Measurements from ENCODE around the gene SNAP29. TPM values are rescaled to one million over a fixed set of nuclear protein-coding genes. Genes with fewer than 3 reads are reported as not detected.

The SNAP29 gene
- total RNA-seq, 6 experiments from 2014 or later: 17.6 to 27.0 (median 22.4) TPM

- no peak for ATAC-seq
- H3K27ac ChIP-seq: no peak overlapping the region
- TF ChIP-seq, protein P1, sequence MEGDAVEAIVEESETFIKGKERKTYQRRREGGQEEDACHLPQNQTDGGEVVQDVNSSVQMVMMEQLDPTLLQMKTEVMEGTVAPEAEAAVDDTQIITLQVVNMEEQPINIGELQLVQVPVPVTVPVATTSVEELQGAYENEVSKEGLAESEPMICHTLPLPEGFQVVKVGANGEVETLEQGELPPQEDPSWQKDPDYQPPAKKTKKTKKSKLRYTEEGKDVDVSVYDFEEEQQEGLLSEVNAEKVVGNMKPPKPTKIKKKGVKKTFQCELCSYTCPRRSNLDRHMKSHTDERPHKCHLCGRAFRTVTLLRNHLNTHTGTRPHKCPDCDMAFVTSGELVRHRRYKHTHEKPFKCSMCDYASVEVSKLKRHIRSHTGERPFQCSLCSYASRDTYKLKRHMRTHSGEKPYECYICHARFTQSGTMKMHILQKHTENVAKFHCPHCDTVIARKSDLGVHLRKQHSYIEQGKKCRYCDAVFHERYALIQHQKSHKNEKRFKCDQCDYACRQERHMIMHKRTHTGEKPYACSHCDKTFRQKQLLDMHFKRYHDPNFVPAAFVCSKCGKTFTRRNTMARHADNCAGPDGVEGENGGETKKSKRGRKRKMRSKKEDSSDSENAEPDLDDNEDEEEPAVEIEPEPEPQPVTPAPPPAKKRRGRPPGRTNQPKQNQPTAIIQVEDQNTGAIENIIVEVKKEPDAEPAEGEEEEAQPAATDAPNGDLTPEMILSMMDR (IDR thresholded peaks at IDR 0.05): no peak
- no peak for TF ChIP-seq POLR2A (IDR thresholded peaks at IDR 0.05)
- H3K4me1 ChIP-seq: peaks cover 0 to 16% (median 3%) of the 10 kb centered on the region in 4 donors
- no peaks in the 10 kb centered on the region for H3K9me3 ChIP-seq
- intact Hi-C loops (cut with DNase I): loop anchor here in 1 of 2 donors (10.0 kb wide), 1 partner anchor 78 kb away; no protein-coding TSS in a partner anchor
- 88% methylated on average over 3 of the region's 3 CpGs for WGBS (ENCODE audit: insufficient coverage, low coverage, low lambda C conversion rate, missing lambda C conversion rate)
- no peaks in the 10 kb centered on the region for H3K27me3 ChIP-seq
- no peak for DNase-seq
- H3K4me3 ChIP-seq: no peak overlapping the region
- peaks cover 0 to 41% (median 7%) of the 10 kb centered on the region in 4 donors for H3K36me3 ChIP-seq
Measured at GRCh38 chr22:20873214-20873613, 14.4 kb downstream of the SNAP29 start.

DNA sequence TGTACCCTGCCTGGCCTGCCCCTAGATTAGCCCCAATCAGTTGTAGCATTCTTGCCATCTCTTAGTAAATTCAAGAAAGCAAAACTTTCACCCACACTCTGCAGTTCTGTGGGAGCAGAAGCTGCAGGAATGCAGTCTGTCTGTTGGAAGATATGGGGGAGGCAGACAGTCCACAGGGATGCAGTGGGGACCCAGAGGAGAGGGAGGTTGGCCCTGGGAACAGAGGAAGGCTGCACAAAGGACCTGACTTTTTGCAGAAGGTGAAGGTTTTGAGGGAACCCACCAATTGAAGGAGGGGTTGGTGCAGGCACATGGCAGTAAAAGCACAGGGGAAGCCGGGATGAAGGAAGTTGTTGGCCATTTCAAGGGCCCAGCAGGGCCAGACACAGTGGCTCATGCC, 16.5 kb downstream of the SNAP29 start:
- Histone ChIP-seq H3K4me1 (peaks cover 0 to 7% (median 0%) of the 10 kb centered on the region in 4 donors), H3K36me3 (peaks cover 0 to 41% (median 7%) of the 10 kb centered on the region in 4 donors), H3K4me3 (no peak overlapping the region), H3K27ac (no peak overlapping the region), H3K27me3 (no peaks in the 10 kb centered on the region), H3K9me3 (no peaks in the 10 kb centered on the region)
- ATAC-seq (no peak), DNase-seq (no peak)
- intact Hi-C loops (cut with DNase I): loop anchor here in 1 of 2 donors (10.0 kb wide), 1 partner anchor 80 kb away; no protein-coding TSS in a partner anchor
- 100% methylated on average over 1 of the region's 1 CpG for WGBS (ENCODE audit: insufficient coverage, low coverage, low lambda C conversion rate, missing lambda C conversion rate)
- TF ChIP-seq POLR2A (IDR thresholded peaks at IDR 0.05): no peak
- TF ChIP-seq, protein P1 (IDR thresholded peaks at IDR 0.05): no peak

DNA sequence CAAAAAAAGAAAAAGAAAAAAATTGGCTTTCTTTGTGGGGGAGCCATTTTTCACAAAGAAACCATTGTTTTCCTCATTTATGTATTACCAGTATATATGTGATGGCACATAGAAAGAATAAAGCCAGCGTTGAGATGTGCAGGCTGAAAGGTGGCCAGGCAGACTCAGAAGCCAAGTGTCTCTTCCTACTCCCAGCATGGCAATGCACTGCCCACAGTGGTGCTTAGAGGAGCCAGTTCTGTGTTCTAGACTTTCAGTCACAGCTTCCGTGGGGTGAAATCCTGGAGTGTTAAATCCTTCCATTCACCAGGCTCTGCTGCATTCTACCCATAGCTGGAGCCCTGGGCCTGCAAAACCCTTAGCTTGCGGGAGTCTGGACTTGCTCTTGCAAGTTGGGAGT, 18.9 kb downstream of the SNAP29 start:
- H3K27ac ChIP-seq: no peak overlapping the region
- ATAC-seq: no peak
- peaks cover 0 to 30% (median 0%) of the 10 kb centered on the region in 4 donors for H3K36me3 ChIP-seq
- no peak for DNase-seq
- intact Hi-C loops (cut with DNase I): loop anchor here in 1 of 2 donors (10.0 kb wide), 1 partner anchor 83 kb away; no protein-coding TSS in a partner anchor
- 100% methylated on average over 1 of the region's 3 CpGs for WGBS (ENCODE audit: insufficient coverage, low coverage, low lambda C conversion rate, missing lambda C conversion rate)
- H3K4me3 ChIP-seq: no peak overlapping the region
- no peaks in the 10 kb centered on the region for H3K9me3 ChIP-seq
- no peaks in the 10 kb centered on the region for H3K27me3 ChIP-seq
- peaks cover 0 to 14% (median 0%) of the 10 kb centered on the region in 4 donors for H3K4me1 ChIP-seq
- TF ChIP-seq POLR2A (IDR thresholded peaks at IDR 0.05): no peak
- TF ChIP-seq, protein P1 (IDR thresholded peaks at IDR 0.05): no peak

DNA sequence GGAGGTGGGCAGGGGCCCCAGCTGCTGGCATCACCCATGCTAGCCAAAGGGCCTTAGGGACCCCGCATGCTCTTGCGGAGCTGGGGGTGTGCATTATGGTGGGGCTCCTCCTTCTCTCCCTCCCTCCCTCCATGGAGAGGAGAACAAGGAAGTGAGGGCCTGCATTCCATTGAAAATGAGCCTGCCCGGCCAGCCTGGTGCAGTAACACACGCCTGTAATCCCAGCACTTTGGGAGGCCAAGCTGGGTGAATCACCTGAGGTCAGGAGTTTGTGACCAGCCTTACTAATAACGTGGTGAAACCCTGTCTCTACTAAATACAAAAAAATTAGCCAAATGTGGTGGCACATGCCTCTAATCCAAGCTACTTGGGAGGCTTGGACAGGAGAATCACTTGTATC, 22.4 kb downstream of the SNAP29 start:
- TF ChIP-seq, protein P1 (IDR thresholded peaks at IDR 0.05): no peak
- TF ChIP-seq POLR2A (IDR thresholded peaks at IDR 0.05): no peak
- 61% methylated on average over 2 of the region's 5 CpGs for WGBS (ENCODE audit: insufficient coverage, low coverage, low lambda C conversion rate, missing lambda C conversion rate)
- DNase-seq: peak in 1 of 3 donors; percentile 41

More for the DNA sequence above, 22.4 kb downstream of the SNAP29 start:
- peaks cover 0 to 46% (median 16%) of the 10 kb centered on the region in 4 donors for H3K4me1 ChIP-seq
- ATAC-seq: peak in 1 of 4 donors; percentile 31
- intact Hi-C loops (cut with DNase I): loop anchor here in 1 of 2 donors (10.0 kb wide), 1 partner anchor 86 kb away; no protein-coding TSS in a partner anchor
- H3K4me3 ChIP-seq: no peak overlapping the region
- H3K9me3 ChIP-seq: no peaks in the 10 kb centered on the region
- H3K27ac ChIP-seq: peak overlapping the region in 1 of 3 donors; percentile 37
- no peaks in the 10 kb centered on the region for H3K27me3 ChIP-seq
- peaks cover 0 to 25% (median 2%) of the 10 kb centered on the region in 4 donors for H3K36me3 ChIP-seq
